ENCODE results near the gene CYP2J2.
"Not testable (repeated sequence)": the region's sequence is repeated elsewhere in the genome, so short reads cannot be mapped to it uniquely, and the experiment has no call there.

CYP2J2 gene

DNA sequence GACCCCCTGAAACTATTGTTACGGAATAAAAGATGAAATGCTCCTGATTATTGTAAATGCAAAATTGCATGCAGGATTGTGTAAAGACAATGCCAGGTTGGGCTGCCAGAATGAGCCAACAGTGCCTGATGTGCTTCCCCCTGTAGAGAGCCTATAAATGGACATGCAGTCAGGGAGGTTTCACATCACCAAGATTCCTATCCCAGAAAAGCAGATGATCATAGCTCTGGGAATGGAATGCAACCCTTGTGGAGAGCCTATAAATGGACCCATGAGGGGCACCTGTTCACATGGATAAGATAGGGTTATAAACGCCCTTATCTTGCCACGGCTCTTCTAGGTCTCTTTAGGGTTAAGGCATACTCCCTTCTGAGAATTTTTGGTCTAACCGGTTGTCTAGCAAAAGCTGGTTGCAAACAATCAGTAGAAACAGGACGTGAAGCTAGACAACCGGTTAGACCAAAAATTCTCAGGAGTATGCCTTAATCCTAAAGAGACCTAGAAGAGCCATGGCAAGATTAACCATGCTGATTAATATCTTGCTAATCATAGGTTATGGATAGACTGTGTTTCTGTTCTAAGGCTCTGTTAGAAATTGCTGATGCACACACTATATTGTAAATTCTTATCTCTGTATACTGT, 5.2 kb downstream of the CYP2J2 start:
- not testable (repeated sequence) for DNase-seq (ENCODE audit: low spot score)

DNA sequence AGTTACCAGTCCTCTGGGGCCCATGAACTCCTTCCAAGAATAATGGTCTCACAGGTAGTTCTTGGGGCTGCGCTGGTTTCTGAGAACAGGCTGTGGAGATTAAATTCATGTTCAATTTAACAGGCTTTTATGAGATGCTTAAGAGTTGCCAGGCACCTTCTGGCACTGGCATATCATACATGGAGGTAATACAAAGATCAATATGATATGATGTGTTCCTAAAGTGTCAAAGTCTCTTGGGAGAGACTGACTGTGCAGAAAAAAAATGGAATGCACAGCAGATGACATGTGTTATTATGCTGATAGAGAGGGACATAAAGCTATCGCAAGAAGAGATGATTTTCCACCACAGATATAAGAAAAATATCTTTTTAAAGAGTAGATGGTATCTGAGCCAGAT, 6.8 kb downstream of the CYP2J2 start:
- peak; percentile 33 for DNase-seq (ENCODE audit: low spot score)

DNA sequence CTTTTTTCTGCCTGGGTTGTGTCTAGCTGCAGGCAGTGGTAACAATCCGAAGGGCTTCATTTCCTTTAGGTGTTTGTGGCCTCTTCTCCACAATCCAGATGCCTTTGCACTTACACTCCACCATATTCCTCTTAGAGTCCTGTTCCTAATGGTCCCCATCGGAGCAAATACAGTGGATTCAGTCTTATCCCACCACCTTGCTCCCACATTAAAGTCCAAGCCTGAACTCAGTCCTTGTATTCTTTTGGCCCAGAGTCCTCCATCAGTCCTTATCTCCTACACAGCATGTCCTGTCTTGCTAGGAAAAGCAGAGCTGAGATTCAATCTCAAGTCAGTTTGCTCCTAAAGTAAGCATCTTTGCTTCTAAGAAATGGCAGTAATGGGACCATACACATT, 8.8 kb downstream of the CYP2J2 start:
- no peak for DNase-seq (ENCODE audit: low spot score)

- no peak for DNase-seq (ENCODE audit: low spot score)
Measured at GRCh38 chr1:59917026-59917784, 9.4 kb downstream of the CYP2J2 start.

DNA sequence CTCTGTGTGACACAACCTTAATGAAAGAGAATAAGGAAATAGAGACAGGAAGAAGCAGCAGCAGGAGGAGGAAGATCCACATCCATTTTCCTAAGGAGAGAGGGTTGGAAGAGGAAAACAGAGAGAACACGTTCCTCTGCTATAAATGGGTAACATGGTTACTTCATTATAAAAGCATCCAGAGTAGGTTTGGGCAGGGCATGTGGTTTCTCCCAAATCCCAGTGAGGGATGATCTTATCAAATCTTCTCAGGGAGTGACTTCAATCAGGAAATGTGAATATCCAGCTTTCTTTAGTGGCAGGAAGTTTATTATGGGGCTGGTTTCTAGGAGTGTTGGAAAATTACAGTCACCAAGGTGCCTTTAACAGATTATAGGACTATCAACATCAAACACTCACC, 11.1 kb downstream of the CYP2J2 start:
- DNase-seq (ENCODE audit: low spot score), result no peak

- not testable (repeated sequence) for DNase-seq (ENCODE audit: low spot score)
Measured at GRCh38 chr1:59914791-59915286, 11.7 kb downstream of the CYP2J2 start.

- DNase-seq (ENCODE audit: low spot score), result no peak
Measured at GRCh38 chr1:59908682-59909081, 17.9 kb downstream of the CYP2J2 start.

DNA sequence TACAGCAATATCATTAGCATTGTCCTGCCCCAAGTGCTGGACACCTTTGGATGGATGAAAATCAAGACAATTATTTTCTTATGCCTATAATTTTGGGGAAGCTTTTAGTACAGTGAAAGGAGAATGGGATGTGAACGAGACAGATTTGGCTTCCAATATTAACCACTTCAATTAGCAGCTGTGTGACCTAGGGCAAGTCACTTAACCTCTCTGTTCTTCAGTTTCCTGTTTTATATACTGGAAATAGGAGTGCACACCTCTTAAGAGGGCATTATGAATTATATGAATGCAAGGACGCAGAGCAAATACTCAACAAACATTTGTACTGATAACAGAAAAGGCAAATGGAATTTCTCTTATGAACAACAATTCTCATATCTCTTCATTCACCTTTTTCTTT, 18.5 kb downstream of the CYP2J2 start:
- DNase-seq (ENCODE audit: low spot score), result no peak

DNA sequence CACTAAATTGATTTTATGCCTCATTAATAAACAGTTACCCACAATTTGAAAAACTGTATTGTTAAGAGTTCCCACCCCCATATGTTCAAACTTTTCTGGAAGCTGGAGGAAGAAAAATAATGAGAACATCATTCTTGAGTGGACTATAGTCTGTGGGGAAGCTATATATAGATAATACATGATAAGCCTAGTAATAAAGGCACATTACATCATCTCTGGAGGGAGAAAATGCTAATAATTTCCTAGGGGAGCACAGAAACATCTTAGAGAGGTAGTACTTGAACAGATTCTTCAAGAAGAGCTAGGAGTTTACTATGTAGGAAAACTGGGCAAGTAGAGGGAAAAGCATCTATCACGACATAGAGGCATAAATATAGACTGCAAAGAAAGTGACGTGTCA, 19.6 kb downstream of the CYP2J2 start:
- DNase-seq (ENCODE audit: low spot score), result no peak

DNA sequence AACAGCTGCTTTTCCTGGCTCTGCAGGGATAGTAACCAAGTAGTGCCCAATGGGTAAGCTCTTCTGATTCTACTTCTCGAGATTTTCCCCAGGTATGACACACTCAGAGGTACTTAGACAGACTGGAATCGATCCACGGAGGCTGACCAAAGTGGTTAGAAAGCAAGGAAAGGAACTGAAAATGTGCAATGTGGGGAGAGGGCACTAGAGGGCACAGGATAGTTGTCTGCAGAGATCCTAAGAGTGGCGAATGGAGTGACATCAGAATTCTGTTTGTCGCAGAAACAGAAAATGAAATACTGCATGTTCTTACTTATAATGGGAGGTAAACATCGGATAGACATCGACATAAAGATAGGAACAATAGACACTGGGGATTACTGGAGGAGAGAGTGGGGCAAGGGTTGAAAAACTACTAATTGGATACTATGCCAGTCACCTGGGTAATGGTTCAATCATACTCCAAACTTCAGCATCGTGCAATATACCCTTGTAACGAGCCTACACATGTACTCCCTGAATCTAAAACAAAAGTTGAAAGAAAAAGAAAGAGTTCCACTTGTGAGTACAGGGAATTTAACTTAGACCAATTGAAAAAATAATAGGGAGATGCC, 23.3 kb downstream of the CYP2J2 start:
- peak; percentile 52 for DNase-seq (ENCODE audit: low spot score)

GRCh38 chr1:59901770-59902388, 24.7 kb downstream of the CYP2J2 start:
- no peak for DNase-seq (ENCODE audit: low spot score)

GRCh38 chr1:59900640-59901039, 25.9 kb downstream of the CYP2J2 start:
- DNase-seq (ENCODE audit: low spot score), result no peak

DNA sequence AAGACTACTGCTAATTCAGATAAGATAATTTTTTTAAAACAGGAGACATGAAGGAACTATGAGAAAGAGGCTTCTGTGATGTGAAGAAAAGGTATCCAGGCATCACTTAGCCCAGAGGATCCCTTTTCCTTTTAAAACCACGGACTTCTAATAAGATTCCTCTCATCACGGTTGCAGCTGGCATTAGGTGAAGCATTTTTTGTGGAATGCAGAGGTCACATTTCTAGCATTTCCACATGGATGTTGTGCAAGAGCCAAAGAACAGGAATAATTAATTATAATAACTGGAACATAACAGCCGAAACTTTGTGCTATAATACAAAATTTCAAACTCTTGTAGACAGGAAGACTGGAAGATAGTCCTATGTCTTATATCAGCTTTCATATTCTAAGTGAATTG, 27.6 kb downstream of the CYP2J2 start:
- no peak for DNase-seq (ENCODE audit: low spot score)

DNA sequence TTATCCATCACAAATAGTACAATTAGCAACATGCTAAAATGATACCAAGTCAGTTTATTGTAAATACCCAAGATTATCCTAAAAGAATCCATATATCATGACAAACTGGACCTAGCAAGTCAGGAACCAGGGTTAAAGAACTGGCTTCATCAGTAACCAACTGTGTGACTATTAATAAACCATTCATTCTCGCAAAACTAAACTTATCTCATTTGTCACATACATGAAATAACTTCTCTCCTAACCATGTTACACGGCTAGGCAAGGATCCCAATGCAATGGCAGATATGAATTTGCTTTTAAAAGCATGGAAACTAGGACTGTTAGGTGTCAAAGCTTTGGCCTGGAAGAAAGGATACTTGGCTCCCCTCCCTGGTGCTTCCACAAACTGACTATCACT, 29.4 kb downstream of the CYP2J2 start:
- no peak for DNase-seq (ENCODE audit: low spot score)

- no peak for DNase-seq (ENCODE audit: low spot score)
Measured at GRCh38 chr1:59892841-59893811, 33.4 kb downstream of the CYP2J2 start.

- no peak for DNase-seq (ENCODE audit: low spot score)
Measured at GRCh38 chr1:59885160-59885832, 41.3 kb downstream of the CYP2J2 start.

- DNase-seq (ENCODE audit: low spot score), result no peak
Measured at GRCh38 chr1:59880735-59881134, 45.8 kb downstream of the CYP2J2 start.

DNA sequence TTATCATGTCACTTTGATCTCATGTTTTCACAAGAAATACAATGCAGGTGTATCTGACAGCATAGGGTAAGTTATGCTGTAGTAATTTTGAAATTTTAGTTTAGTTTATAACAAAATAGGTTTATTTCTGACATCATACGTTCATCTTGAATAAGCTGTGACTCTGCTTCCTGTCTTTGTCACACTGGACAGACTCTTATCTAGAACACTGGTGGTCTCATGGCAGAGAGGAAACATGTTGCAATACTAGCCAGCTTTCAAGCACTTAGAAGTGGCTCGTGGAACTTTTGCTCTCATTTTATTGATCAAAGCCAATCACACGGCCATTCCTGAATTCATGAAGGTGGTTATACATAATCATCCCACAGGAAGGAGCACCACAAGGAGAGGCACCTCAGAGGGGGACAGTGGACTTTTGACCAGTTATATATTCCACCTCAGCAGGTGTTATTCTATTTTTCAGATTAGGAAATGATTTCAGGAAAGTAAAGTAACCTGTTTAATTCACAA, 46.5 kb downstream of the CYP2J2 start:
- DNase-seq (ENCODE audit: low spot score), result no peak

DNA sequence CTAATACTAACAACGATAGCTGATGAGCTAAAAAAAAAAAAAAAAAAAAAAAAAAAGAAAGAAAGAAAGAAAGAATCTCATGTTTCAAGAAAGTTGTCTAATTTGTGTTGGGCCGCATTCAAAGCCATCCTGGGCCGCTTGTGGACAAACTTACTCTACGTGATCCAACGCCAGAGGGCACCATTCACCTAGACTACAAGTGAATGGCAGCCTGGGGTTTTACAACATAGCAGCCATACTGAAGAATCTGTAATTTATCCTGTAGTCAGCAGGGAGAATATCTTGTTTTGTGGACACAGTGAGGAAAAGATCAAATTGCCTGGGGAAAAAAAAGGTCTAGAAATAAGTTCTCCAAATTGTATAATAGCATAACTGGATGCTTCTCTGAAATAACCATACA, 47.0 kb downstream of the CYP2J2 start:
- DNase-seq (ENCODE audit: low spot score), result peak; percentile 69

DNA sequence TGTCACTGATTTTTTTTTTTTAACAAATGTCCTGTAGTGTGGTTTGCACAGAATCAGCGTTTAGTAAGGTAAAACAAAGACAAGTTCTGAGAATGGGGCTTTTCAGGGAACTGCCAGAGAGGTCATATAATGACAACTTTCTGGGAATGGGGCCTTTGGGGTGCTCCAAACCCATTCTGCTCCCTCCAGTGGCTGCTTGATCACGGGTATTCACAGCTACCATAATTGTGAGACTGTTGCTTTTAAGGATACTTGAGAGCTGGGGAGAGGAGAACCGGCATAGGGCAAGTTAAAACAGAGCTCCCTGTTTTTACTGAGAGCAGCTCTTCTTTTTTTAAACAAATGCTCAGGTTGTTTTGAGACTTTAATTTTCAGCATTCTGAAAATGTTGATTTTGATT, 48.2 kb downstream of the CYP2J2 start:
- DNase-seq (ENCODE audit: low spot score), result no peak

Data from SK-N-DZ (cell line).